PC-3 (cell line): ENCODE data around the gene CA5A. TPM values are rescaled to one million over a fixed set of nuclear protein-coding genes. Genes with fewer than 3 reads are reported as not detected.
A peak's percentile ranks its signal among the peaks of the same experiment; 100 is the strongest.

Experiments used
- ATAC-seq: fragments of 200-7000 bp; cut with Tn5 transposase; 2 replicates; pipeline ENCODE4 v1.9.1; 2020; ENCODE audit warnings: mild to moderate bottlenecking, moderate library complexity
- BruUV-seq: library from RNA; stranded (reverse); fragments of 400-500 nt; replicated peaks from 2 replicates; lab custom pipeline; 2021; lab: Mats Ljungman, UMichigan
- CTCF ChIA-PET: fragments of 300-600 bp; sonication (Branson Sonifier 250); formaldehyde crosslinking; loops from one replicate; lab custom pipeline; 2022; ENCODE audit warnings: antibody characterized with exemption; lab: Charles Lee
- POLR2A ChIA-PET: fragments of 300-600 bp; sonication (Branson Sonifier 250); formaldehyde crosslinking; loops from one replicate; lab custom pipeline; 2022; ENCODE audit warnings: antibody characterized with exemption; ENCODE audit not compliant: unreplicated experiment; lab: Charles Lee
- DNase-seq: peaks from one replicate; pipeline ENCODE4 v3.0.0-alpha.2; 2015
- H2AFZ ChIP-seq: fragments of 300-600 bp; sonication (generic); 2 replicates; pipeline ENCODE4 v1.6.0; 2016; ENCODE audit warnings: antibody characterized with exemption, low read length
- H3F3A ChIP-seq: fragments of 300-600 bp; sonication (generic); one replicate; pipeline ENCODE4 v1.6.0; 2017; ENCODE audit warnings: antibody characterized with exemption, low read length, control low read depth, mild to moderate bottlenecking; ENCODE audit not compliant: unreplicated experiment
- H3K27ac ChIP-seq: fragments of 300-600 bp; sonication (generic); 2 replicates; pipeline ENCODE4 v1.5.1; 2016; ENCODE audit warnings: mild to moderate bottlenecking, low read length
- H3K27me3 ChIP-seq: fragments of 300-600 bp; sonication (generic); 2 replicates; pipeline ENCODE4 v1.6.1; 2016; ENCODE audit warnings: low read length, mixed read lengths
- H3K36me3 ChIP-seq: fragments of 300-600 bp; sonication (generic); 2 replicates; pipeline ENCODE4 v1.6.1; 2016; ENCODE audit warnings: low read depth, mixed run types, low read length, mixed read lengths
- H3K4me1 ChIP-seq: fragments of 300-600 bp; sonication (generic); 2 replicates; pipeline ENCODE4 v1.5.1; 2016; ENCODE audit warnings: low read length; ENCODE audit not compliant: insufficient read depth
- H3K4me2 ChIP-seq: fragments of 300-600 bp; sonication (generic); 2 replicates; pipeline ENCODE4 v1.6.0; 2016; ENCODE audit warnings: low read length
- H3K4me3 ChIP-seq: fragments of 300-600 bp; sonication (generic); 2 replicates; pipeline ENCODE4 v1.5.1; 2016; ENCODE audit warnings: mild to moderate bottlenecking, low read length, mixed read lengths
- H3K79me2 ChIP-seq: fragments of 300-600 bp; sonication (generic); 2 replicates; pipeline ENCODE4 v1.6.1; 2017; ENCODE audit warnings: low read length, mixed read lengths
- H3K9ac ChIP-seq: fragments of 300-600 bp; sonication (generic); 2 replicates; pipeline ENCODE4 v1.6.0; 2016; ENCODE audit warnings: mild to moderate bottlenecking, low read length
- H3K9me2 ChIP-seq: fragments of 300-600 bp; sonication (generic); replicated peaks from 2 replicates; pipeline ENCODE4 v1.6.1; 2016; ENCODE audit warnings: mixed run types, low read length, mixed read lengths
- H3K9me3 ChIP-seq: fragments of 300-600 bp; sonication (generic); 2 replicates; pipeline ENCODE4 v1.6.1; 2016; ENCODE audit warnings: low read length, mixed read lengths
- H4K20me1 ChIP-seq: fragments of 300-600 bp; sonication (generic); 2 replicates; pipeline ENCODE4 v1.6.1; 2016; ENCODE audit warnings: low read length, mixed read lengths
- EZH2 ChIP-seq: fragments of 300-600 bp; sonication (generic); IDR thresholded peaks from one replicate; pipeline ENCODE4 v1.6.1; 2017; ENCODE audit warnings: antibody characterized with exemption, mild to moderate bottlenecking, low read length; ENCODE audit not compliant: unreplicated experiment
- EZH2phosphoT487 ChIP-seq: fragments of 300-600 bp; sonication (generic); IDR thresholded peaks from 2 replicates; pipeline ENCODE4 v1.6.1; 2018; ENCODE audit warnings: mild to moderate bottlenecking, antibody characterized with exemption, low read length, borderline replicate concordance
- intact Hi-C: fragments of 100-400 bp; cut with micrococcal nuclease; formaldehyde crosslinking; loops from 2 replicates; pipeline ENCODE4 v1.9.0; 2023
- total RNA-seq: library from RNA; depleted of rRNA; stranded (reverse); fragments of >200 nt; gene quantifications from 2 replicates; pipeline ENCODE4 v1.2.3, GENCODE V29; 2014
- TF ChIP-seq, protein P1 (sequence below): fragments of 300-600 bp; sonication (generic); conservative IDR thresholded peaks from 2 replicates; pipeline ENCODE4 v1.5.1; 2017; ENCODE audit warnings: antibody characterized with exemption, low read depth, mild to moderate bottlenecking, low read length

CA5A gene
- total RNA-seq, 1 experiment from 2014 or later, result not detected

DNA sequence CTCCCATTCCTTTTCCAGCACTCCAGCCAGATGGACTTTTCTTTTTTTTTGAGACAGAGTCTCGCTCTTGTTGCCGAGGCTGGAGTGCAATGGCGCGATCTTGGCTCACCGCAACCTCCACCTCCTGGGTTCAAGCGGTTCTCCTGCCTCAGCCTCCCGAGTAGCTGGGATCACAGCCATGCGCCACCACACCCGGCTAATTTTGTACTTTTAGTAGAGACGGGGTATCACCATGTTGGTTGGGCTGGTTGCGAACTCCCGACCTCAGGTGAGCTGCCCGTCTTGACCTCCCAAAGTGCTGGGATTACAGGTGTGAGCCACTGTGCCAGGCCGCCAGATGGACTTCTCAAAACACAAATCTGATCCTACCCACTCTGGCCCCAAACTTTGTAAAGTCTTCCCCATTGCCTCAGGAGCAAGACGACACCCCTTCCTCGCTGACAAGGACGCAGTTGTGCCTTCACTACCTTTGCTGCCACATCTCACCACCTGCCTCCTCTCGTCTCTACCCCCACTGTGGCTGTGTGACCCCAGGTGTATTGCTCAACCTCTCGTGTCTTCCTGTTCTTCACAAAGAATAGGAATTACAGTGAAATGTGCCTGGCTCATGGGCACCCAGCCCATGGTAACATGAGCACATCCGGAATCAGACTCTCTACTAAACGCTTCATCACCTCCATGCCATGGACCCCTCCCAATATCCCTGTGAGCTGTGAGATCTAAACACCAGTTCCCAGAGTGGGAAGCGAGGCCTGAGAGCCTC, 11.2 kb upstream of the CA5A start:
- no TSS peak for BruUV-seq

DNA sequence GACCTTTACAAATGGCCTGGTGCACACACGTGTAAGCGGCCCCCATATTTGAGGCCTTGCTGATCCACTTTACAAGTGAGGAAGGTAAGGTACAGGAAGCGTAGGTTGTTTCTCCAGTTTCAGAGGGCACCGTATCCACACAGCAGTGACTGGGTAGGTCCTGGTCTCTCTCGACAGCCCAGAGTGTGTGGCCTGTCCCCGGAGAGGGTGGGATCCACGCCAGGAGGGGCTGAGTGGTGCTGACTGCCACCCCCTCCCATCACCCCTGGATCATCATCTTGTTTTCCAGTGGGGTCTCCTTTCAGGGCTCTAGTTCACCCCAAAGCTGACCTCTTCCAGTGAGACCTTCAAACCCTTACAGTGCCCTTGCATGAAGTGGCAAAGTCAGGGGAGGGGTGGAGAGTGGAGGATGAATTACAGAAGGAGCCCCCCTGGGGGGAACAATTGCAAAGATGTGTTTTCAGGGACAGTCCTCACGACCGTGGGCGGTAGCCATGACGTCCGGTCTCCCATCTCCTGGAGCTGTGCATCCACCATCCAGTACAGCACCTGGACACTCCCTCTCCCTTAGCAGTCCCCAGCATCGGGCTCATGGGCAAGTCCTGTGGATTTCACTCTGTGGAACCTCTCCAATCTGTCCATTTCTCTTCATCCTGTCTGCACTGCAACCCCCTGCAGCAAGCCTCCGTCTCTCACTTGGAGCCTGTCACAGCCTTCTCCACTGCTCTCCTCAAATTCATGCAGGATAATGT, 10.4 kb upstream of the CA5A start:
- Histone ChIP-seq H3K9me3 (no peaks in the 10 kb centered on the region), H2AFZ (no peak overlapping the region), H3K4me2 (no peak overlapping the region), H3K36me3 (no peaks in the 10 kb centered on the region), H3K9me2 (no peaks in the 10 kb centered on the region), H3K4me3 (no peak overlapping the region), H4K20me1 (no peaks in the 10 kb centered on the region), H3F3A (no peaks in the 10 kb centered on the region), H3K79me2 (peaks cover 2% of the 10 kb centered on the region), H3K9ac (no peak overlapping the region), H3K4me1 (peaks cover 13% of the 10 kb centered on the region), H3K27me3 (no peaks in the 10 kb centered on the region), H3K27ac (0 out of 2 replicates have a peak overlapping the region, but pooled peaks have one; percentile 74)
- TF ChIP-seq, protein P1, sequence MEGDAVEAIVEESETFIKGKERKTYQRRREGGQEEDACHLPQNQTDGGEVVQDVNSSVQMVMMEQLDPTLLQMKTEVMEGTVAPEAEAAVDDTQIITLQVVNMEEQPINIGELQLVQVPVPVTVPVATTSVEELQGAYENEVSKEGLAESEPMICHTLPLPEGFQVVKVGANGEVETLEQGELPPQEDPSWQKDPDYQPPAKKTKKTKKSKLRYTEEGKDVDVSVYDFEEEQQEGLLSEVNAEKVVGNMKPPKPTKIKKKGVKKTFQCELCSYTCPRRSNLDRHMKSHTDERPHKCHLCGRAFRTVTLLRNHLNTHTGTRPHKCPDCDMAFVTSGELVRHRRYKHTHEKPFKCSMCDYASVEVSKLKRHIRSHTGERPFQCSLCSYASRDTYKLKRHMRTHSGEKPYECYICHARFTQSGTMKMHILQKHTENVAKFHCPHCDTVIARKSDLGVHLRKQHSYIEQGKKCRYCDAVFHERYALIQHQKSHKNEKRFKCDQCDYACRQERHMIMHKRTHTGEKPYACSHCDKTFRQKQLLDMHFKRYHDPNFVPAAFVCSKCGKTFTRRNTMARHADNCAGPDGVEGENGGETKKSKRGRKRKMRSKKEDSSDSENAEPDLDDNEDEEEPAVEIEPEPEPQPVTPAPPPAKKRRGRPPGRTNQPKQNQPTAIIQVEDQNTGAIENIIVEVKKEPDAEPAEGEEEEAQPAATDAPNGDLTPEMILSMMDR, result no peak
- no peak for DNase-seq
- no TSS peak for BruUV-seq
- intact Hi-C loops, result no loop called here
- ChIA-PET CTCF (no interaction called here), POLR2A (no interaction called here)
- no peak for ATAC-seq

More for the DNA sequence above, 11.2 kb upstream of the CA5A start:
- no peak for TF ChIP-seq EZH2phosphoT487
- TF ChIP-seq, protein P1, result no peak
- TF ChIP-seq EZH2, result no peak
- Histone ChIP-seq H3K9ac (no peak overlapping the region), H3K4me2 (no peak overlapping the region), H3K79me2 (peaks cover 10% of the 10 kb centered on the region), H3K9me3 (no peaks in the 10 kb centered on the region), H3K4me1 (peaks cover 15% of the 10 kb centered on the region), H3K9me2 (no peaks in the 10 kb centered on the region), H3K27ac (no peak overlapping the region), H3K36me3 (no peaks in the 10 kb centered on the region), H4K20me1 (no peaks in the 10 kb centered on the region), H2AFZ (no peak overlapping the region), H3K4me3 (no peak overlapping the region), H3K27me3 (no peaks in the 10 kb centered on the region), H3F3A (no peaks in the 10 kb centered on the region)
- no peak for DNase-seq
- no peak for ATAC-seq
- POLR2A ChIA-PET, result no interaction called here
- intact Hi-C loops, result no loop called here
- CTCF ChIA-PET, result no interaction called here
